DND-41 (cell line): Measurements from ENCODE around the gene PEX16.

Experiments
- CTCF ChIP-seq: IDR thresholded peaks from 2 replicates; pipeline ENCODE4 v1.5.1; 2012; ENCODE audit warnings: borderline replicate concordance, low read length, moderate library complexity, mild to moderate bottlenecking; ENCODE audit not compliant: poor library complexity, severe bottlenecking; ENCODE audit errors: extremely low read depth
- EZH2 ChIP-seq: IDR thresholded peaks from 3 replicates; pipeline ENCODE4 v1.6.1; 2012; ENCODE audit warnings: borderline replicate concordance, low read depth, mild to moderate bottlenecking, moderate library complexity, low read length, inconsistent platforms; ENCODE audit not compliant: severe bottlenecking

- TF ChIP-seq CTCF (no peak), EZH2 (no peak)
Measured at GRCh38 chr11:45933846-45934579, 16.3 kb upstream of the PEX16 start.
